GM19395 (cell line): ENCODE measurements around the gene TSC22D3.

Experiments used
- ATAC-seq: cut with Tn5 transposase; IDR thresholded peaks from one replicate; pipeline ENCODE4 v1.9.1; 2021; ENCODE audit warnings: mild to moderate bottlenecking, moderate library complexity; ENCODE audit not compliant: unreplicated experiment

Gene TSC22D3

DNA sequence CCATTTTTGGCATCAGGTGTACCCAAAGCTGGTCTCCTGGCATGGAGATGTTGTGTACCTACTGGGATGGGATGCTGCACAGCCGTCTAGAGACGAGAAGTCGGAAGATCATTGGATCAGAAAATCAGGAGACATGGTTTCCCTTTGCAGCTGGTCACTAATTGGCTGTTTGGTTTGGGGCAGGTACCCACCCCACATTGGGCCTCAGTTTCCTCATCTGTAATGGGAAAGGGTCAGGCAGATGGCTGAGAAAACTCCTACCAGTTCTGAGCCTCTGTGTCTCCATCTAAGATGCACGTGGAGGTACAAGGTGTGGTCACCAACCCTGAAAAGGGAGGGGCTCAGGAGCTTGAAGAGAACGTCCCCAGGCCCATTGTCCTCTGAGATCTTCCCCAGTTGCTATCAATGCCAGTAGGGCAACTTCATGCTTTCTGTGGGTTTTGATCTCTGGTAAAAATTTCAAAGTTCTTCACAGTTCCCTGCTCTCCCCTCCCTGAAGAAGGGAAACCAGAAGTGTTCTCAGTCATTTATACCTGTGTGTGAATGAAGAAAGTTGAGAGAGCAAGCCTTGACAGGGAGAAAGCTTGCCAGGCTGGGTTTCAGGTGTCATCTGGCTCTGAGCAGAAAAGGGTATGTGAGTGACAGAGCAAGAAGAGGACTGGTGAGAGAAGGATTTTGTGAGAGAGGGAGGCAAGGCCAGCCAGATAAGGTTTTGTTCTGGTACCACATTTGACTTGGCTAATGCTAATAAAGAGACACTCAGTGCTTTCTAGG is 15.1 kb downstream of the TSC22D3 start:
- ATAC-seq: no peak

DNA sequence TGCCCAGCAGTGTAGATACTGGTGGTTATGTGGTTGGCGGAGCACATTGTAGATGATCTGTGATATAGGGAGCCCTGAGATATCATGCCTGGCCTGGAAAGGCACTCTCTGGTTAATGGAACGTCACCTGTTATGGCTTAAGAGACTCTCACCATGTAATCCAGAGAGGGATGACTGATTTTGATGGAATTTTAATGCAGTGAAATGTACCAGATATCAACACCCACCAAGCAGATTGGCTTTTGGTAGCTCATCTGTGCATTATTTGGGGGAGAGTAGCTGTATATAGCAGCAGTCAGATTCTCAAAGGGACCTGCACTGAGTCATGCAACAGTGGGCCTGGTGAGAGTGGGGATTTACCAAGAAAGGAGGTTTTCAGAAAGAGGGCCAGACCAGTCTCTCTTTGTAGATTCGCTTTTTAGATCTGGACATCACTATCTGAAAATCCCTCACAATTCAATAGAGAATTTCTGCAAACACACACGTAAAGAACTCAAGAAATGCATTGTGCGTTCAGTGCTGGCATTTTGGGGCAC is 17.3 kb downstream of the TSC22D3 start:
- no peak for ATAC-seq

DNA sequence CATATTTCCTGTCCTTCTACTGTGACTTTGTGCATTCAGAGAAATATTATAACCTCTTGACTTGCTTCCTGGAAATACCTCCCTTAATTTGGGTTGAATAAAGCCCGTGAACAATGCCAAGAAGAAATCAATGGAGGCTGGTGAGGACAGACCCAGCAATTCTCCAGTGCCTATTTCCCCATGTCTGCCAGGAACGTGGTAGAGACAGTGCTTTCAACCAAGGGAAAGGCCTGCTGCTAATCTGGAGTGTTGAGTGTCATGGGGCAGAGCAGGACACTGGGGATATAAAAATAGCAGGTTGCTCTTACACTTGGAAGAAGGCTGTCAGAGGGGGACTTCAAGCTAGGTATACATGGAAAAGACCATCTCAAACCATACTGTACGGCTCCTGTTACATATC is 19.9 kb downstream of the TSC22D3 start:
- ATAC-seq: no peak

DNA sequence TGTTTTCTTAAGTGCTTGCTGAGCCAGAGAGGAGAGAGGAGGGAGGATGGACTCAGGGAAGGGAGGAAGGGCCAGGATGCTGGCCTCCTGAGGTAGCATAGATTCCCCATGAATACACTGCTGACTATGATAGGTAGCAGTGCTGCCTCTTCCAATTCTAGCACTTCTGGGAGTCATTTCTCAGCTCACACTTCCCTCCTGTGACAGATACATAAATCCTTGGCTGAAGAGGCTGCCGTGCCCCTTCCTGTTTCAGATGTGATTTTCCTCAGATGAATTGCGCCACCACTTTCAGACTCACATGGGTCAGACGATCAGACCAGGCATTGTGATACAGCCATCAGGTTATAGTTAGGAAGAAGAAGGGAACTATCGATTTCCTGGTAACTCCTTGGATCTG is 22.4 kb downstream of the TSC22D3 start:
- ATAC-seq: no peak

DNA sequence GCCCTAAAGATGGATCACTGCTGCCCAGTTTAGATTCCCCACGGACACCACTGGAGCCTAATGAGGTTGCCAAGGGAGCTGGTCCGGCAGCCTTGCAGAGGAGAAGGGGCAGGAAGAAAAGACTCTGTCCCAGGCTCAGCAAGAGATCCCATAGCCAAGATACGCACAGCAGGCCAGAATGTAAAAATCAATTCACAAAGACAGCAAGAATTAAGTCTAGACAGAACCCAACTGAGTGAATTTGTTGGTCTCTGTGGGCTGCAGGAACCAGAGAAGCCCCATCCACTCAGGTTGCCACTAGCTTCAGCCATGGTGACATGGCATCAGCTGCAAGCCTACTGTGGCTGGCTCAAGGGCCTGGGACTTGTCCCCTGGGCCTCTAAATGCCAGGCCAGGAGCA is 22.9 kb downstream of the TSC22D3 start:
- no peak for ATAC-seq

DNA sequence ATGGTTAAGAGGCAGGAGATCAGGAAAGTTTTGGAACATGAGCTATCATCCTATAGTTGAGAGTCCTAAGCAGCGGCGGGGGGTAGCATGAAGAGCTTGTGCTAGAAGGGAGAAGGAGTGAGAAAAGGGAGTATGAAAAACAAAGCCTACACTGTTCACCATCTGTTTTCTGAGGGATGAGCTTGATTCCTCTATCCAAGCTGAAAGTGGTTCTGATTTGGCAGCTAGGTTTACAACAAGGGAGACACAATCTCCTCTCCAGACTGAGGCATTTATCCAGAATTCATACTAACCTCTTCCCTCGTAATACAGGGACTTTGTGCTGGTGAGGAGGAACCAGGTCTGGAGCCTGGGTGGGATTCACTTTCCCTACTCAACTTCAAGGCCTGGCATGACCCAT is 23.5 kb downstream of the TSC22D3 start:
- ATAC-seq: no peak

DNA sequence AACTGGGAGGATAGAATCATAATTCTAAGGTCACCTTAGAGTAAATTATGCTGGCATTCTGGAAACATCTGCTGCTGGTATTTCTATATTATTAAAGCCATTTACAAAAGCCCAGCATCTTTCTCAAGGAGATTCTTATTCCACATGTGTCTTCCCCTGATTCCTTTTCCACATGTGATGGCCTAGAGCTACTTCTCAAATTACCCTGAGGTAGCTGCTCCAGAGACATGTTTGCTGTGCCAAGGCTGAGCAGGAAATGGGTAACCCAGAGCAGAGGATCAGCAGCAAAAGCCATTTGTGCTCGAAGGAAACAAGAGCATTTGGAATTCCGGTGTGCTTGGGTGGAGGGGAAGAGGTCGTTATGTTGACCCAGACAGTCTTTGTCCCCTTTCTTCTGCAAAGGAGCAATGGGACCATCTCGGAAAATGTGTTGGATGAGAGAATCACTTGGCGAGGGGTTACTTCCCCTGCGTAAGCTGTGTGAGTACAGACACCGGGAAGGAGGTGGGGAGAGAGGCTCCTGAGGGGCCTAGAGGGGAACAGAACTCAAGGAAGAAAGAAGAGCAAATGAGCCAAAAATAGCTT is 24.6 kb downstream of the TSC22D3 start:
- ATAC-seq: no peak

DNA sequence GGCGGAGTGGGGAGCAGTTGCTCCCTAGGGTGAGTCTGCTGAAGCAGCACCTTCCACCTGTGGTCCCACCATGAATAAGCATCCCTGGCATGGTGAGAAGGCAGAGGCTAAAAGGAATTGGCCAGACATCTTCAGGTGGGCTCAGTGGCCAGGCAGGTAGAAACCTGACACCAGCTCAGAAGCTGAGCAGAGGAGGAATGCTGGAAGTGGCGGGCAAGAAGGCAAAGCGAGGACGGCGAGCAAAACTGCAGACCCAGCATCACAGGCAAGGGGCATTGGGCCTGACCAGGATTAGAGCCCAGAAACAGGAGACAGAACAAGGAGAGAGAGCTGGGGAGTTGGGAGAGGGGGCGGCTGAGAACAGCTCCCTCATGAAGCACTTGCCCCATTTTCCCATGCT is 25.3 kb downstream of the TSC22D3 start:
- no peak for ATAC-seq

DNA sequence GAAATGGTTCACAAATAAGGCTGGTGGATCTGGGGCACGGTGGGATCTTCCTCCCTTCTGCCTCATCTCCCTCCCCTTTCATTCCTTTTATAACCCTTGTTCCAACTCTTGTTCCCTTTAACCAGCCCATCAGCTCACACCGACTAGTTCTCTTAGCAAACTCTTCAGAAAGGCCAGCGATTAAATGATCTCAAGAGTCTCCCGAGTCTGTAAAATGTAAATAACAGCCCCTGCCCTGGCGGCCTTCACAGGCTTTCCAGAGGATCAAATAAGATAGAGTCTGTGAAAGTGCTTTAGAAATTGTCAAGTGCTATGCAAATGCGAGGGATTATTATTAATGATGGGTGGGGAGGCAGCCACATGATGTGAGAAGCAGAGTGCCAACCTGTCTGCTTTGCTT is 27.1 kb downstream of the TSC22D3 start:
- ATAC-seq: no peak

DNA sequence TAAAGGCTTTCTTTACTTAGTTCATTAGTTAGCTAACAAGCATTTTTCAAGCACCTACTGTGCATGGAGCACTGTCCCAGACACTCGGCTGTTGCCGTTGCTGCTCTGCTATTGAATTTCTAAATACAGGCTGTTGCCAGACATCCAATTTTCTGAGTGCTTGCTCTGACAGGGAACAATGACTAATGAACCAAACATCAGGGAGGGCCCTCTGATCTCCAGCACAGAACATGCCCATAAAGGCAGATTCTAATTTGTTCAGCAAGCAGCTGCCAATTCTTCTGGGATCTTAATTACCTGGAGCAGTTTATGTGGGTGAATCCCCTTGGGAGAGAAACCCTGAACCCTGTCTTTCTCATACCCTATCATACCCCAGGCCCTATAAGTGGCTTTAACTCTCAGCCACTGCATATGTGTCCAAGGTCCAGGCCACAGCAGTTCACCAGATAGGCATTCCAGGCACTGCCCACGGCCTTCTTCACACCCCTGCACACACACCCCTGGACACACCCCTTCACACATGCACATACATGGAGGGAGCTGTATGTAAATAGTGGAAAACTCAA is 27.9 kb downstream of the TSC22D3 start:
- ATAC-seq: no peak

DNA sequence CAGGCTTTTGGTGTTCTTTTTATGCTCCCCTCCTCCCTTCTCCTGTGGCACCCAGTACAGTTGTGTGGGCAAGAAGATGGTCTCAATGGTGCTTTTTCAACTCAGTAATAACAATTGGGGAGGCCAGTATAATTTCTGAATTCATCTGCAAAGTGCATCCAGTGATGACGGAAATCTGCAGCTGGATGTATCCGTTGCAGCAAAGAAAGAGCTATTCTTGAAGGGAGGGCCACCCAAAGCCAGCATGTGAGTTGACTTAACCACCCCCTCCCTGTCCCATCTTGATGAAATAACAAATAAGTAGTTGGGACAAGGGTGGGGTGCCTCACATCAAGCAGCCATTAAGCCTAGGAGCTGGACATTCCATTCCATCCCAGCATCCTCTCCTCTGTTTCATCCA is 30.7 kb downstream of the TSC22D3 start:
- no peak for ATAC-seq

DNA sequence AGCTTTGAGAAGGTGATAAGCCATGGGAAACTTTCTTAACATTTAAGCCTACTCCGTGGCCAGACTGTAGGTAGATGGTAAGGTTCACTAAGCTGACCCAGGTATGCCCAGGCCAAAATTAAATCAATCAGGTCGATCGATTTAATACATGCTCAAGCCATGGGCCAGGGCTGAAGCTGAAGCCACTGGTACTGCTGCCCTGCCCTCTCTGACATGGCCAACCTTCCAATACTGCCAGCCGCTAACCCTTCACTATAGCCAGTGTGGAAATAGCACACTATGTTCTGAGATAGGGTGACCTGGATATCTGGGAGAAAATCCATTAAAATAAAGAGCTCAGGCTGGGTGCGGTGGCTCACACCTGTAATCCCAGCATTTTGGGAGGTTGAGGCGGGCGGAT is 31.6 kb downstream of the TSC22D3 start:
- ATAC-seq: no peak

DNA sequence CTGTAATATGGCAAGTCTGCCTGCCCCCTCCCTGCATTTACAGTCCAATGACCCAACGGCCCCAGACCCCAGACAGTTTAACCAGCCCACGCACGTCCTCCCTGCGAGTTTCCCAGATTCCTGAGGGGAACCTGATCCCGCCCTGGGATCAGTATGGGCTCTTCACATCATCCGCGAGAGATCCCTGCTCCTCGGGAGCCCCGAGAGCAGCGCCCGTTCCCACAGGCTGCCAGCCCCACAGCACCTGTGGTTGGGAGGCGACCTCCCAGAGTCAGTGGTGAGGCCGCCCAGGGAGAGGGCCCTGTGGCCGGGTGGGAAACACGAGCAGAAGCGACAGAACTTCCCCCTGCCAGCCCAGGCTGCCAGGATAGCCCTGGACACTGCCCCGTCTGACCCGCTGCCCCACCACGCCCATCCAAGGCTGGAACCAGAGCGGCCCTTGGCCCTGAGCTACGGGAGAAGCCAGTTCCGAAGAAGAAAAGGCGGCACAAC is 32.8 kb downstream of the TSC22D3 start:
- ATAC-seq: no peak

DNA sequence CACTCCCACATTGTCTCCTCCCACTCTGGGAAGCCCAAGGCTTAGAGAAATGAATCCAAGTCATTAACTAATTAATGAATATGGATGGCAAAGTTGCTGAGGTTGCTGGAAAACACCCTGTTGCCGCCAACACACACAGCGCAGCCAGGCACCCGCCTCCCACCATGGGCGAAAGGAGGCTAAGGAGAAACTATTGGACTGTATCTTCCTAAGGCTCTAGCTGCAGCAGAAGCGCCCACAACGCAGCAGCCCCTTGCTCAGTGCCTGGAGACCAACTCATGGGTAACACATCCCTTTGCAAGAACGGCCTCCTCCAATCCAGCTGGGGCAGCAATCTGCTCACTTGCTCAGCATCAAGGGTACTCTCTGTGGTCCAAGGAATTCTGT is 34.2 kb downstream of the TSC22D3 start:
- peak; percentile 28 for ATAC-seq

DNA sequence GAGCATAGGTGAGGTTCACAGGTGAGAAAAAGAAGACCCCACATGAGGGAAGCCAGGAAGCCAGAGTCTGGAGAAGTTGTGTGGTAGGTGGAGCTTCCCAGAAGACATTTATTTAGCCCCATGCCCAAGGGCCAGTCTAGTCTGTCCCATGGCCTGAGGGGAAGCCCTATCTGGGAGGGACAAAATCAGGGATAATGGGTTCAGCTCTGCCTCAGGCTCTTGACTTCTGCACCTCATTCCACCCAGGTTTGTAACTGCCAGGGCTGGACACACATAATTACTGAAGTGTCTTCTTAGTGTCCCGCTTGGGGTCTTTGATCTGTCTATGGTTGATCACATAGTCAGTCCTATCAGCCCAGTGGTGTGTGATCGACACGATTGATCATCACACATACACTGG is 36.0 kb downstream of the TSC22D3 start:
- no peak for ATAC-seq

DNA sequence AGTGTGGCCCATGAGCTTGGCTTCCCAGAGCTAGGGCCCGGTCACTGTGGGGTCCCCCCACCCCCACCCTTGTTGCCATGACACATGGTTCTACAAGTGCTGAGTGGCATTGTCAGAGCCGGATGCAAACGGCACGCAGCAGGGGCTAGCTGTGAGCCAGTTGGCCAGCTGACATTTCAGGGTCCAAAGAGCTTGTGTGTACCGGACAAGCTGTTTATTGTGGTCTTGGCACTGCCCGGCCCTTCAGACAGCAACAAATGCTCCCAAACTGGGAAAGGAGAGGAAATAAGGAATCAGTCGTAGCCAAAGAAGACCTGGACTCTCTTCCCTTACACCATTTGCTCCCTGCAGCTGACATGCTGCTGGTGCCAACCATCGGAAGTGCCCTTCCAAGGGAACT is 36.8 kb downstream of the TSC22D3 start:
- no peak for ATAC-seq

DNA sequence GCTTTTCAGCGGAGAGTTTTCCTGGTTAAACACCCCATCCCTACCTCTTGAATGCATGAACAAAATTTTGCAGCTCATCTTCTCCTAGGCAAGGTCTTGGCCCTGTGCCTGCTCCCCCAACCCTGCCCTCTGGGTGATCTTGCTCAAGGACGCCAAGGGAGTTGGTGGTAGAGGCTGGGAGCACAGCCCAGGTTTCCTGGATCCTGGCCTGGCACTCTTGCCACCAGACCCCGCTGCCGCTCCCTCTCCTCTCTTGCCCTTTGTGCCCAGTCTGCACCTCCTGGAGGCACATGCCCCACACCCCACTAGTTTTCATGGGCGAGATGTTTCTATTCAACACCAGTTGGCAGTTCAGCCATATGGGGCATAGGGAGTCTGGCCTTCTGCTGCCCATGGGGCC is 37.3 kb downstream of the TSC22D3 start:
- no peak for ATAC-seq

DNA sequence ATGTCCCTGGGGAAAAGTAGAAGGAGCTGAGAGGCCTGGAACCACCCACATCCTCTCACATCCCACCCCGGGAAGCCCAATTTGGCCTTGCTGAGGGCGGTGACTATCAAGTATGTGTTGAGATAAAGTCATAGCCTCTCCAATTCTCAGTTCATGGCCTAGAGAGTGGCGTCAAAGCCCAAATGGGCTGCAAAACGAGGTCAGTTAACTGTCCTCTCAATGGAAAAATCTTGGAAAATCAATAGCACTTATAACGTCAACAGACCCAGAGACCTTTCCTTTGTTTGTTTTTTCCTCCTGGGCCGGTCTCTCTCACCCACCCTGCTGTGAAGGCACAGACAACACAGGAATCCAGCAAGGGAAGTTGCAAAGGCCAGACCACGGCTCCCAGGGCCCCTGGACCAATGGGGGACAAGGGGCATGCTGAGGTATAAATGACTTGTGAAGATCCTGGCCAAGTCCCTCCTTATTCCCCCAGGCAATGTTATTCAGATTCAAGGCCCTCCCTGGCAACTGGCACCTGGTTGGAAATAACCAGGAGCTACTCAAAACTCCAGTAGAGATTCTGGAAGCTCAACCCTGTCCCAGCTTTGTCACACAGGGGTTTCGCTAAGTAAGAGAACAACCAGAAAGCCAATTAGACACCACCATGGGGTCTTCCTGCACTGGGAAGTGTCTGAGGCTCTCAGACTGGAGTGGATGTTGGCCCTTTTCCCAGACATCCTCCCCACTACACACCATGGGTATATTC is 38.6 kb downstream of the TSC22D3 start:
- no peak for ATAC-seq

DNA sequence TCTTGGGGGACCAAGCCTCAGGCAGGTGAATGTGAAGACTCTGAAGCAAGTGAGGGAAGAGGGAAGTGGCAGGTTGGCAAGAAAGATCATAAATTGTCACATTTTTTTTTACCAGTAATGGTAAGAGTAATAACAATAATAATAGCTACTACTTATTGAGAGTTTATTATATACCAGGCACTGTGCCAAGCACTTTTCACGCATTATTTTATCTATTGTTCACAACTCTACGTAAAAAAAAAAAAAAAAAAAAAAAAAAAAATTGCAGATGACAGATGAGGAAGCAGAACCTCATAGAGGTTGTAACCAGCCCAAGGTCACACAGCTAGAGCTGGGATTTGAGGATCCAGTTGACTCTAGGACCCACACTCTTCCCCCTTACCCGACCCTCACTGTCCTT is 40.9 kb downstream of the TSC22D3 start:
- no peak for ATAC-seq

DNA sequence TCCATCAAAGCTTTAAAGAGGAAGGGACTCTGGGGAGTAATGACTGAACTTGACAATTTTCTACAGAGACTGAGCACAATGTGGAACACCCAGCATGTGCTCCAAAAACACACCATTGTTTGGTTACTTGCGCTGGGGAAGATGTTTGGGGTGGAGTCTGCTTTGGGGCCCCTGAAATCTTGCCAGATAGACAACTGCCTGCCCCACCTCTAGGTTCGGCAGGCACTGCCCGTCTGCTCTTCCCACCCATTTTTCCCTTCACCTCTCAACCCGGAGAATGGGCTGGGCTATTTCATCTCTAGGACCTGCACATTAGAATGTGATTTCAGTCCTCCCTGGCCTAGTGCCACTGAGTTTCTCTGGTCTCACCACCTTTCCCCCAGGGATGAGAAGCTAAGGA is 41.9 kb downstream of the TSC22D3 start:
- ATAC-seq: no peak

DNA sequence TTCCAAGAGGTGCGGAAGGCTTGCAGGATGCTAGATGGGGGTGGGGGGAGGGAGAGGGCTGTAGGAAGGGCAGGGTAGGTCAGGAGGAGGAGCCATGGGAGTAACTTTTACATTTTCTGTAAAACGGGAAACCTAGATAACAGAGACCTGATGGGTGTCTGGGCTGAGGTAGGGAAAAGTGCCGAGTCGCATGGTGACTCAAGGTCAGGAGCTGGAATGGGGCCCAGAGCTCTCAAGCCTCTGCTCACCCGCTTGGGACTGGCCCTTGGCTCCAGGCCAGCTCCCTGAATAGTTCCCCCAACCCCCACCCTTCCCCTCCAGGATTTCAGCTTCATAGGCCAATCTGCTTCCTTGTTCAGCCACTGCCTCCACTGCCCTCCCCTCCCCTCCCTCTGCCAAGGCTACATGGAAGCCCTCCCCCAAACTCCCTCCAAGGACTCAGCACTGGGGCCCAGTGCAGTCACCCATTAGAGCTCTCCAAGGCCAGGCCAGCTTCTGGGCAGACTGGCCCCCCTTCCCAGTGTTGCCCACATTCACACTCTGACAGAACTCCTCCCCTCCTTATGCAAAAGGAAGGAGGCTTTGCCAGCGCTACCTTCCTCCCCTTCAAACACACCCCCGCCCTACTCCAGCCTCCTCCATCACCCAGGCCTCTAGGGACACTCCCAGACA is 43.6 kb downstream of the TSC22D3 start:
- ATAC-seq: no peak
